IMR-90 (cell line): ENCODE results near the gene DDX10. TPM values are rescaled to one million over a fixed set of nuclear protein-coding genes. Genes with fewer than 3 reads are reported as not detected.

ENCODE experiments used
- ATAC-seq: fragments of 200-7000 bp; cut with Tn5 transposase; 2 replicates; pipeline ENCODE4 v1.9.1; 2020; ENCODE audit warnings: low read depth, mild to moderate bottlenecking, moderate library complexity
- BruUV-seq: library from RNA; stranded (reverse); fragments of 400-500 nt; replicated peaks from 2 replicates; lab custom pipeline; 2021; lab: Mats Ljungman, UMichigan
- CTCF ChIA-PET: fragments of 300-600 bp; formaldehyde crosslinking; extraction: SDS; loops from one replicate; lab custom pipeline; 2021; ENCODE audit warnings: antibody characterized with exemption; lab: Yijun Ruan, JAX
- POLR2A ChIA-PET: fragments of 300-600 bp; sonication (Branson Sonifier 250); formaldehyde crosslinking; loops from one replicate; lab custom pipeline; 2022; ENCODE audit warnings: antibody characterized with exemption; ENCODE audit not compliant: unreplicated experiment; lab: Charles Lee
- DNase-seq: peaks from one replicate; pipeline ENCODE4 v3.0.0; 2013
- H2AFZ ChIP-seq: replicated peaks from 2 replicates; pipeline ENCODE3; 2013; ENCODE audit warnings: low read length, mild to moderate bottlenecking; ENCODE audit not compliant: poor library complexity
- H2AK5ac ChIP-seq: 2 replicates; pipeline ENCODE4 v1.6.1; 2013; ENCODE audit warnings: low read depth, low read length, inconsistent platforms
- H2AK9ac ChIP-seq: replicated peaks from 2 replicates; pipeline ENCODE3; 2013; ENCODE audit warnings: mild to moderate bottlenecking, low read depth, low read length, moderate library complexity; ENCODE audit not compliant: poor library complexity
- H2BK120ac ChIP-seq: 2 replicates; pipeline ENCODE4 v1.6.1; 2013; ENCODE audit warnings: low read depth, low read length, inconsistent platforms
- H2BK15ac ChIP-seq: 3 replicates; pipeline ENCODE4 v1.6.1; 2013; ENCODE audit warnings: low read depth, low read length, inconsistent platforms
- H2BK20ac ChIP-seq: 2 replicates; pipeline ENCODE4 v1.6.1; 2013; ENCODE audit warnings: low read depth, mild to moderate bottlenecking, inconsistent platforms, low read length, moderate library complexity
- H2BK5ac ChIP-seq: 2 replicates; pipeline ENCODE4 v1.6.1; 2013; ENCODE audit warnings: mild to moderate bottlenecking, low read depth, low read length, inconsistent platforms; ENCODE audit not compliant: poor library complexity, severe bottlenecking
- H3K14ac ChIP-seq: replicated peaks from 2 replicates; pipeline ENCODE4 v1.6.1; 2013; ENCODE audit warnings: low read depth, low read length, inconsistent platforms
- H3K18ac ChIP-seq: 2 replicates; pipeline ENCODE4 v1.6.1; 2013; ENCODE audit warnings: low read depth, low read length, control low read depth
- H3K23ac ChIP-seq: 2 replicates; pipeline ENCODE4 v1.6.1; 2013; ENCODE audit warnings: low read depth, low read length, inconsistent platforms
- H3K27ac ChIP-seq: 2 replicates; pipeline ENCODE4 v1.5.1; 2013; ENCODE audit warnings: mild to moderate bottlenecking, control low read depth, low read length; ENCODE audit not compliant: insufficient read depth
- H3K27me3 ChIP-seq: 2 replicates; pipeline ENCODE4 v1.6.1; 2013; ENCODE audit warnings: low read length; ENCODE audit not compliant: control insufficient read depth, insufficient read depth
- H3K36me3 ChIP-seq: 2 replicates; pipeline ENCODE4 v1.6.1; 2013; ENCODE audit warnings: low read length, mixed read lengths; ENCODE audit not compliant: control insufficient read depth, insufficient read depth
- H3K4ac ChIP-seq: 2 replicates; pipeline ENCODE4 v1.6.1; 2013; ENCODE audit warnings: low read depth, low read length, inconsistent platforms
- H3K4me1 ChIP-seq: 2 replicates; pipeline ENCODE4 v1.6.1; 2013; ENCODE audit warnings: low read length, mixed read lengths; ENCODE audit not compliant: control insufficient read depth, insufficient read depth
- H3K4me2 ChIP-seq: 2 replicates; pipeline ENCODE4 v1.6.1; 2013; ENCODE audit warnings: low read depth, mild to moderate bottlenecking, control low read depth, low read length, moderate library complexity
- H3K4me3 ChIP-seq: 2 replicates; pipeline ENCODE4 v1.5.1; 2013; ENCODE audit warnings: low read depth, mild to moderate bottlenecking, control low read depth, low read length, moderate library complexity; ENCODE audit not compliant: insufficient read depth
- H3K56ac ChIP-seq: 2 replicates; pipeline ENCODE4 v1.6.1; 2013; ENCODE audit warnings: low read length, inconsistent platforms; ENCODE audit not compliant: insufficient read depth; ENCODE audit errors: extremely low read depth
- H3K79me1 ChIP-seq, 2 experiments: 2 replicates each; pipeline ENCODE4 v1.6.1; 2013; ENCODE audit warnings: low read length in 2 of 2, inconsistent platforms in 1 of 2, low read depth in 1 of 2
- H3K9ac ChIP-seq: 2 replicates; pipeline ENCODE4 v1.6.1; 2013; ENCODE audit warnings: low read depth, low read length, control low read depth
- H3K9me1 ChIP-seq: 2 replicates; pipeline ENCODE4 v1.6.1; 2013; ENCODE audit warnings: low read length, inconsistent platforms; ENCODE audit not compliant: insufficient read depth
- H3K9me3 ChIP-seq: 2 replicates; pipeline ENCODE4 v1.6.1; 2013; ENCODE audit warnings: low read length; ENCODE audit not compliant: control insufficient read depth, insufficient read depth
- H4K20me1 ChIP-seq: 2 replicates; pipeline ENCODE4 v1.6.1; 2013; ENCODE audit warnings: low read length, inconsistent platforms; ENCODE audit not compliant: insufficient read depth
- H4K5ac ChIP-seq: 2 replicates; pipeline ENCODE4 v1.6.1; 2013; ENCODE audit warnings: mild to moderate bottlenecking, low read depth, low read length, control low read depth
- H4K8ac ChIP-seq, 2 experiments: 2 replicates each; pipeline ENCODE4 v1.6.1; 2013; ENCODE audit warnings: low read depth in 2 of 2, low read length in 2 of 2, control low read depth in 1 of 2, inconsistent platforms in 1 of 2
- H4K91ac ChIP-seq: 2 replicates; pipeline ENCODE4 v1.6.1; 2013; ENCODE audit warnings: low read depth, low read length, inconsistent platforms; ENCODE audit not compliant: insufficient read depth
- BHLHE40 ChIP-seq: fragments of 150-350 bp; IDR thresholded peaks from 2 replicates; pipeline ENCODE4 v1.6.1; 2016; ENCODE audit warnings: mild to moderate bottlenecking, low read depth, low read length
- CEBPB ChIP-seq: IDR thresholded peaks from 2 replicates; pipeline ENCODE4 v1.6.1; 2012; ENCODE audit warnings: low read depth, low read length, improper control_type of control experiment
- CHD1 ChIP-seq: IDR thresholded peaks from 2 replicates; pipeline ENCODE4 v1.6.1; 2012; ENCODE audit warnings: low read depth, low read length, improper control_type of control experiment
- CTCF ChIP-seq: conservative IDR thresholded peaks from 2 replicates; pipeline ENCODE4 v1.5.1; 2012; ENCODE audit warnings: mild to moderate bottlenecking, low read depth, low read length, improper control_type of control experiment
- FOS ChIP-seq: fragments of 150-350 bp; IDR thresholded peaks from 2 replicates; pipeline ENCODE4 v1.6.1; 2016; ENCODE audit warnings: low read depth, low read length
- MAFK ChIP-seq: IDR thresholded peaks from 2 replicates; pipeline ENCODE4 v1.6.1; 2012; ENCODE audit warnings: low read depth, low read length, improper control_type of control experiment
- MAZ ChIP-seq: IDR thresholded peaks from 2 replicates; pipeline ENCODE4 v1.6.1; 2012; ENCODE audit warnings: low read depth, mild to moderate bottlenecking, low read length, improper control_type of control experiment, moderate library complexity, borderline replicate concordance
- MXI1 ChIP-seq: IDR thresholded peaks from 2 replicates; pipeline ENCODE4 v1.6.1; 2012; ENCODE audit warnings: low read depth, mild to moderate bottlenecking, low read length, moderate library complexity, borderline replicate concordance
- NFE2L2 ChIP-seq: fragments of 150-350 bp; IDR thresholded peaks from 2 replicates; pipeline ENCODE4 v1.6.1; 2016; ENCODE audit warnings: low read depth, mild to moderate bottlenecking, low read length
- POLR2A ChIP-seq: IDR thresholded peaks from 2 replicates; pipeline ENCODE4 v1.6.1; 2012; ENCODE audit warnings: mild to moderate bottlenecking, low read depth, low read length
- RAD21 ChIP-seq: IDR thresholded peaks from 2 replicates; pipeline ENCODE4 v1.6.1; 2012; ENCODE audit warnings: low read length, improper control_type of control experiment
- RCOR1 ChIP-seq: IDR thresholded peaks from 2 replicates; pipeline ENCODE4 v1.6.1; 2012; ENCODE audit warnings: mild to moderate bottlenecking, low read length, improper control_type of control experiment; ENCODE audit not compliant: insufficient replicate concordance
- RFX5 ChIP-seq: IDR thresholded peaks from 2 replicates; pipeline ENCODE4 v1.8.0; 2012; ENCODE audit warnings: low read depth, mild to moderate bottlenecking, low read length, moderate library complexity
- SMC3 ChIP-seq: fragments of 150-350 bp; IDR thresholded peaks from 2 replicates; pipeline ENCODE4 v1.6.1; 2016; ENCODE audit warnings: low read depth, mild to moderate bottlenecking, antibody characterized with exemption, low read length, moderate library complexity
- USF2 ChIP-seq: fragments of 150-350 bp; IDR thresholded peaks from 2 replicates; pipeline ENCODE4 v1.6.1; 2017; ENCODE audit warnings: mild to moderate bottlenecking, antibody characterized with exemption, low read length, low read depth
- WGBS, 2 experiments: methylation state at CpG; one replicate each; pipeline versions ENCODE4 v1.1.5 to v1.1.7; 2013; ENCODE audit warnings: missing lambda C conversion rate in 2 of 2; ENCODE audit not compliant: insufficient read length in 1 of 2; ENCODE audit errors: extremely low coverage in 2 of 2; 5-methylcytosine and 5-hydroxymethylcytosine counted together
- dilution Hi-C: fragments of 300-500 bp; cut with HindIII; formaldehyde crosslinking; loops from one replicate; pipeline ENCODE4 v1.14.3; 2018; ENCODE audit warnings: low sequenced_read_pairs; ENCODE audit not compliant: unreplicated experiment
- in situ Hi-C: fragments of 300-500 bp; cut with MboI; formaldehyde crosslinking; loops from 3 replicates; pipeline ENCODE4 v1.14.3; 2019; ENCODE audit warnings: low sequenced_read_pairs, inconsistent platforms, mixed read lengths
- intact Hi-C: fragments of 100-400 bp; cut with micrococcal nuclease; formaldehyde crosslinking; loops from 2 replicates; pipeline ENCODE4 v1.10.0; 2022
- polyA plus RNA-seq, 3 experiments: library from polyadenylated mRNA; depleted of rRNA; stranded (reverse); fragments of >200 nt; gene quantifications; 2 replicates each; pipeline ENCODE4 v1.2.3, GENCODE V29; 2012; ENCODE audit warnings: low replicate concordance in 1 of 3
- total RNA-seq: library from RNA; depleted of rRNA; stranded (reverse); fragments of >200 nt; gene quantifications from 2 replicates; pipeline ENCODE4 v1.2.3, GENCODE V29; 2012
- TF ChIP-seq, protein P1 (sequence below): fragments of 150-350 bp; IDR thresholded peaks from 2 replicates; pipeline ENCODE4 v1.6.1; 2016; ENCODE audit warnings: low read depth, mild to moderate bottlenecking, low read length, moderate library complexity, borderline replicate concordance

The DDX10 gene
- total and polyA plus RNA-seq, 2 of the 4 experiments (the other 2 are of a cell fraction), result 20.0 to 31.9 TPM

DNA sequence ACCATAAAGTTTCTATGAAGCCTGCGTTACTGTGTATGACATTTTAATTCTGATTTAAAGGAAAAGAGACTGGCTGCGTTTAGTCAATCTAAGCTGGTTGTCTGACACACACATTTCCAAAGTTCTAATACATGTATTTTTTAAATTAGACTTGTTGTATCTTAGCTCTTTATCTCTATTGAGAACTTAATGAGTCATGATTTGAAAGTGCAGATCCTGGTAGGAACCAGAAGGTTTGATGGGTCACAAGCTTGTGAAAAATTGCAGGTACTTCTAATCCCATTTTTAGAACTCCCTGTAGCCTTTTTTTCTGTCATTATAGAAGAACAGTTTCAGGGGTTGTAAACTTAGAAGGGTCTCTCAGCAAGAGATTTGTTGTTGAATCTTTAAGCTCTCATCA is 210.3 kb downstream of the DDX10 start:
- ATAC-seq, result no peak
- Histone ChIP-seq H4K20me1 (no peaks in the 10 kb centered on the region), H3K4ac (no peak overlapping the region), H2AK9ac (no peak overlapping the region), H3K4me1 (peaks cover 4% of the 10 kb centered on the region), H2BK20ac (no peak overlapping the region), H2AK5ac (no peak overlapping the region), H3K36me3 (no peaks in the 10 kb centered on the region), H3K23ac (no peak overlapping the region), H4K5ac (no peak overlapping the region), H3K9me3 (no peaks in the 10 kb centered on the region), H4K8ac (no peak overlapping the region), H3K4me2 (no peak overlapping the region), H3K9ac (no peak overlapping the region), H2BK15ac (no peak overlapping the region), H3K79me1 (peaks cover 7 to 12% of the 10 kb centered on the region in 2 experiments; a peak in 2 of 4 replicates), H3K27me3 (no peaks in the 10 kb centered on the region), H2AFZ (no peak overlapping the region), H3K56ac (no peak overlapping the region), H2BK5ac (no peak overlapping the region), H3K27ac (no peak overlapping the region), H3K14ac (no peak overlapping the region), H2BK120ac (no peak overlapping the region), H3K9me1 (no peaks in the 10 kb centered on the region), H3K4me3 (no peak overlapping the region), H4K91ac (no peak overlapping the region), H3K18ac (no peak overlapping the region)
- CTCF ChIA-PET, result no interaction called here
- WGBS, 2 experiments, result no CpG with 5 or more reads among the region's 2 CpGs
- intact Hi-C loops, result loop anchor here (10.0 kb wide), 2 partner anchors 550 to 820 kb away; partner anchors contain the start of gene C11orf87
- POLR2A ChIA-PET, result interaction anchor here (0.6 kb wide), 2 partner anchors 22 to 49 kb away, joined by 3 to 6 read pairs; no protein-coding TSS in a partner anchor
- dilution Hi-C loops, result no loop called here
- in situ Hi-C loops, result no loop called here
- BruUV-seq, result no TSS peak
- TF ChIP-seq RCOR1, result no peak
- TF ChIP-seq CEBPB, result no peak
- no peak for TF ChIP-seq CTCF
- TF ChIP-seq BHLHE40, result no peak
- TF ChIP-seq USF2, result no peak
- no peak for TF ChIP-seq MAFK
- no peak for TF ChIP-seq POLR2A
- TF ChIP-seq CHD1, result no peak
- TF ChIP-seq RAD21, result no peak
- TF ChIP-seq, protein P1, sequence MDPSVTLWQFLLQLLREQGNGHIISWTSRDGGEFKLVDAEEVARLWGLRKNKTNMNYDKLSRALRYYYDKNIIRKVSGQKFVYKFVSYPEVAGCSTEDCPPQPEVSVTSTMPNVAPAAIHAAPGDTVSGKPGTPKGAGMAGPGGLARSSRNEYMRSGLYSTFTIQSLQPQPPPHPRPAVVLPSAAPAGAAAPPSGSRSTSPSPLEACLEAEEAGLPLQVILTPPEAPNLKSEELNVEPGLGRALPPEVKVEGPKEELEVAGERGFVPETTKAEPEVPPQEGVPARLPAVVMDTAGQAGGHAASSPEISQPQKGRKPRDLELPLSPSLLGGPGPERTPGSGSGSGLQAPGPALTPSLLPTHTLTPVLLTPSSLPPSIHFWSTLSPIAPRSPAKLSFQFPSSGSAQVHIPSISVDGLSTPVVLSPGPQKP, result no peak
- TF ChIP-seq SMC3, result no peak
- no peak for TF ChIP-seq FOS
- no peak for TF ChIP-seq NFE2L2
- no peak for TF ChIP-seq MAZ
- TF ChIP-seq MXI1, result no peak
- no peak for TF ChIP-seq RFX5
- DNase-seq, result no peak
